ENCODE measurements around the gene BEST4.

DNA sequence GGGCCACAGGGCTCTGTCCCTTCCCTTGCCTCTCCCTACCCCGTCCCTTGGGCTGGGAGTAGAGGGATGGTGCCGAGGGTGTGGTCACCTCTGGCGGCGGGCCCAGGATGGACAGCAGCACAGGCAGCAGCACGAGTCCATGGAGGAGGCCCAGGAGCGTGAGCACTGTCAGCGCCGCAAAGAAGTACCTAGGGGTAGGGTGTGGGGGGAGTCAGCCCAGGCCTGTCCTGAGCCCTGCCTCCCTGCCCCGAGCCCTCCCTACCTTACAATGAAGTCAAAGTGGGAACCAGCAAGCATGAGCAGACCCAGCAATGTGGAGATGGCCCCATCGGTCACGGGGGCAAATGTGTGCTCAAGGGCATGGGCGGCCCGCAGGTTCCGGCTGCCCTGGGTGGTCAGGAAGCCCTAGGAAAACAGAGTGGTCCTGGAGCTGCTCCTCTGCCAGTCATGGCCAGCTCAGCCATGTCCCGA, 35.0 kb upstream of the BEST4 start:
- TF ChIP-seq CTCF (IDR thresholded peaks at IDR 0.05; ENCODE audit: low read depth, low read length, poor library complexity, severe bottlenecking) (no peak), EZH2phosphoT487 (IDR thresholded peaks at IDR 0.05; ENCODE audit: borderline replicate concordance, low read length) (no peak)

Data from DOHH2 (cell line).